GM18868 (cell line): ENCODE data around the gene HOXA3.
A peak's percentile ranks its signal among the peaks of the same experiment; 100 is the strongest.

Experiments
- ATAC-seq: cut with Tn5 transposase; IDR thresholded peaks from one replicate; pipeline ENCODE4 v1.9.1; 2021; ENCODE audit warnings: mild to moderate bottlenecking, moderate library complexity; ENCODE audit not compliant: unreplicated experiment

The HOXA3 gene

GRCh38 chr7:27145914-27146412 is 6.4 kb downstream of the HOXA3 start:
- ATAC-seq, result no peak

DNA sequence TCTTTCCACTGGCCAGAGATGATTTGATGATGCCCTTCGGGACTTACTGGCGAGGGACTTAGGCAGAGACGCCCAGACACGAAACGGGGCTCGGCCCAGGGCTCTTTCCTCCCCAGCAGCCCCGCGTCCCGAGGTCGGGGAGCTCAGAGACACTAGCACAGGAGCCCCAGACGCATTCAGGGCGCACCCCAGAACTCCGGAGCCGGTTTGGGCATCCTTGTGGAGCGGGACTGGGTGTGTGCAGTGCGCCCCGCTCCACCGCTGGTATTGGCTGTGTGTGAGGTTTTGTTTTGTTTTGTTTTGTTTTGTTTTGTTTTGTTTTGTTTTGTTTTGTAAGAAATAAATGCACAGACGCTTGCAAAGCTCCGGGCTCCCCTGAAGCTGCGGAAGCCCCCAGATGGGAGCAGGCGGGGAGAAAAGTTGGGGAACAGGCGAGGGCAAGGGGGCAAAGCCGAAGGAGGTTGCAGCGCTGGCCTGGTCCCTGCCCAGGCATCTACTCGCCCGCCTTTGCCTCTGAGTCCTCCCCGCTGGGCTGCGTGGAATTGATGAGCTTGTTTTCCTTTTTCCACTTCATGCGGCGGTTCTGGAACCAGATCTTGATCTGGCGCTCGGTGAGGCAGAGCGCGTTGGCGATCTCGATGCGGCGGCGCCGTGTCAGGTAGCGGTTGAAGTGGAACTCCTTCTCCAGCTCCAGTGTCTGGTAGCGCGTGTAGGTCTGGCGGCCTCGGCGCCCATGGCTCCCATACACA is 7.0 kb downstream of the HOXA3 start:
- no peak for ATAC-seq

DNA sequence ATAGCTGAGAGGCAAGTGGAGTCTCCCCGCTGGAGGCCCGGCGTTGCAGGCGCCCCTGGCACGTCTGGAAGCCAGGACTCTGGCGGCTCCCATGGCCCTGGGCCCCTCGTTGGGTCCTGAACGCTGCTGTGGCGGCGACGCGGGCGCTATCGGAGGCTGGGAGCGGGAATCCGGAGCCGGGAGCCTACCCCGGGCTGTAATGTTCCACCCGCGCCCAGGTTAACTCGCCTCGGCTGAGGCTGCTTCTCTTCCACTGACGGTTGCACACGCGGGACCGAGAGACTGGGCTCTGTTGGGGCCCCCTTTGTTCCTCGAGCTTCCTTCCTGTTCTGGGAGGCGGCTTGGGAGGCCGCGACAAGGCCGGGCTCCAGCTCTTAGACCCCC is 7.6 kb downstream of the HOXA3 start:
- no peak for ATAC-seq

DNA sequence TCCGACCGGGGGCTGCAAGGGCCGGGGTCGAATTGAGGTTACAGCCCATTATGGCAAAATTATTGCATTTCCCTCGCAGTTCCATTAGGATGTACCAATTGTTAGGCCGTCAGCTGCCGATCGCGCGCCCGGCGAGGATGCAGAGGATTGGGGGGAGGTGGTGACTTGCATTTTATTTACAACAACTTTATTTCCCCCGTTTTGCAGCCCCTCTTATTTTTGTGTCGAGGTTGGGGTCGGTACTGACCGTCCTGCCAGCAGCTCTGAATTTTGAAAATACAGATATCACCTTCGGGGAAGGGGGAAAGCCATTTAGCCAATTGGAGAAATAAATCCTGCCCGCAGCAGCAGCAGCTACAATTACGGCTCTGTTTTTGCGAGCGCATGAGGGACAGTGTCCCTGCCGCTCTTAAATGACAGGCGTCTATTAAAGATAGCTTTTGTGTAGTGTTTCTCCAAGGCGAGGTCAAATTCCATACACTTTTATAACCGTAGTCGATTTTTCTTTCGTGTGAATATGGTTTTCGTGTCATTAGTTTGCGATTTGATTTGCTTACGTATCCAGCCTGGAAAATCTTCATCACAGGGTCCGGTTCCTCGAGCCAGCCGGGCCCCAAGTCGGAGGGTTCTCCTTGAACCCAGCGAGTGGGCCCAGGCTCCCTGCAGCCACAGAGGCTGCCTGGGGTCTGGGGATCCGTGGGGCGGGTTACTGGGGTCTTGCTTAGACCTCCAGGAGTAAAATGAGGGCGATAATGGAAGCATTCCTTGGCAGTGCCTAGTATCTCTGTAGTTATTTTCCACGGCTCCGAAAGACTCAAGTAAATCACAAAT is 8.2 kb downstream of the HOXA3 start:
- ATAC-seq, result no peak

DNA sequence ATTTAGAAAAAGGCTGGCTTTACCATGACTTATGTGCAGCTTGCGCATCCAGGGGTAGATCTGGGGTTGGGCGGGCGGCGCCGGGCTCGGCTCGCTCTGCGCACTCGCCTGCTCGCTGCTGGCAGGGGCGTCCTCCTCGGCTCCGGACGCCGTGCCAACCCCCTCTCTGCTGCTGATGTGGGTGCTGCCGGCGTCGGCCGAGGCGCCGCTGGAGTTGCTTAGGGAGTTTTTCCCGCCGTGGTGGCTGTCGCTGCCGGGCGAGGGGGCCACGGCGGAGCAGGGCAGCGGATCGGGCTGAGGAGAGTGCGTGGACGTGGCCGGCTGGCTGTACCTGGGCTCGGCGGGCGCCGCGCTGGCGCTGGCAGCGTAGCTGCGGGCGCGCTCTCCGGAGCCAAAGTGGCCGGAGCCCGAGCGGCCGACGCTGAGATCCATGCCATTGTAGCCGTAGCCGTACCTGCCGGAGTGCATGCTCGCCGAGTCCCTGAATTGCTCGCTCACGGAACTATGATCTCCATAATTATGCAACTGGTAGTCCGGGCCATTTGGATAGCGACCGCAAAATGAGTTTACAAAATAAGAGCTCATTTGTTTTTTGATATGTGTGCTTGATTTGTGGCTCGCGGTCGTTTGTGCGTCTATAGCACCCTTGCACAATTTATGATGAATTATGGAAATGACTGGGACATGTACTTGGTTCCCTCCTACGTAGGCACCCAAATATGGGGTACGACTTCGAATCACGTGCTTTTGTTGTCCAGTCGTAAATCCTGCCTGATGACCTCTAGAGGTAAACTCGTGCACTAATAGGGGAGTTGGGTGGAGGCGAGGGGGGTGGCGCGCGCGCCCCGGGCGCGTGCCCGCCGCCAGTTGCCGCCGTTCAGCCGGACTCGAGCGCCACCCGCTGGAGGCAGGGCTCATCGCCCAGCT is 9.1 kb downstream of the HOXA3 start, which contains the start of gene HOXA5:
TSS of gene HOXA5 (minus strand) at position 659 of the 927 bp plus-strand sequence. CDS start at position 585, 74 bp downstream.
- ATAC-seq, result no peak

DNA sequence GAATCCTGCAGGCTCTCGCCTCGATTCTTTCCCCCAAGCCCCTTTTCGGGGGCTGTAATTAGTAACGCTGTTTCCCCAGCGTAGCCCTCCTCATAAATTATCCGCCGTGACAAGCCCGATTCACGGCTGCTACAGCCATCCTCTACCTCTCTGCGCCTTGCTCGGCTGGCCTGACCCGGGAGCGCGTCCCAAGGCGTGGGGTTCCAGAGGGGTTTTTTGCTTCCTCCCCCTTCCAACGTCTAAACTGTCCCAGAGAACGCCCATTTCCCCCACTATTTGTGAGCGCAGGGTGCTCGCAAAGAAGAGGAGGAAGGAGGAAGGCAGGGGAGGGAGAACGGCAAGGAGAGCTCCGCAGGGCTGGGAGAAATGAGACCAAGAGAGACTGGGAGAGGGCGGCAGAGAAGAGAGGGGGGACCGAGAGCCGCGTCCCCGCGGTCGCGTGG is 9.8 kb downstream of the HOXA3 start:
- ATAC-seq, result no peak

GRCh38 chr7:27141923-27142579 is 10.3 kb downstream of the HOXA3 start:
- no peak for ATAC-seq

DNA sequence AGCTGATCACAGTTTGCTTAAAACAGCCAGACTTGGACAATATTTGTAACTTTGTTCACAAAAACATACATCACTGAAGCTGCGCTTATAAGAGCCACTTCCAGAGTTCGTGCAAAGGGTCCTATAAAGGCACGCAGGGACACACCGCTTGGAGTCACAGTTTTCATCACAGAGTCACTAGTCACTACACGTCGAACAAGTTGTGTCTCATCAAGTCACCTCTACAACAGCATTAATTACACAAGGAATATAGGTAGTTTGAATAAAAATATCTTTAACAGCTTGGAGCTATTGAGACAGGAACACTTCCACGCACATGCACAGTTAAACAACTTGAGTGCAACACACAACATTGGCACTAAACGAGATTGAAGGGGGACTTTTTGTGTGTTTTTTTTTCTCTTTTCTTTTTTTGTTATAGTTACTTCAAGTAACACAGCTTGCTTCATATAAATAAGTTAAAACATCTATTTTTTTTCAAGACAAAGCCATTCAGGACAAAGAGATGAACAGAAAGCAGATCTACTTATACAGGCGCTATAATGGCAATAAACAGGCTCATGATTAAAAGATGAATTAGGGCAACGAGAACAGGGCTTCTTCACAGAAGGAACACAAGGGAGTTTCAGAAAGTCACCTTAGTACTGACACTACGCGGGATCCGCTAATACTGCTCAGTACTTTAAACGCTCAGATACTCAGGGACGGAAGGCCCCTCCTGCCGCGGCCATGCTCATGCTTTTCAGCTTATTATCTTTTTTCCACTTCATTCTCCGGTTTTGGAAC is 11.1 kb downstream of the HOXA3 start:
- ATAC-seq, result no peak

- ATAC-seq, result no peak
These were observed 12.1 kb downstream of the HOXA3 start for GRCh38 chr7:27140126-27140857.

GRCh38 chr7:27139334-27140125 is 12.9 kb downstream of the HOXA3 start:
- ATAC-seq, result no peak

- no peak for ATAC-seq
These were observed 13.4 kb downstream of the HOXA3 start for GRCh38 chr7:27138985-27139333.

DNA sequence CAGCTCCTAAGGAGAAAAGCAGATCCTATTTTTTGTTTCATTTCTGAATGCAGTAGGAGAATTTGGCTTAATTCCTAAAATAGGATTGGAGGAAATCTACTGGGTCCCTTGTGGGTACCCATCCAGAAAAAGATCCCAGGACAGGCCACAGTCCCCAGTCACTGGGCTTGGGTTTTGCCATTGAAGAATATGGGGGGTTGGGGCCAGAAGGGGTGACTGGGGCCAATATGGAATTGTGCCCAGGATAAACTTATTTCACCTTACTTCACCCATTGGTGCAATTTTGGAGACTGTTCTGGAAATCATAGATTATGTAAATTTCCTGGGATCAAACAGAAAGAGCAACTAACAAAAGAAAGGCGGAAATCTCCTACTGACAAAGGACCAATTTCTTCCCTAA is 13.9 kb downstream of the HOXA3 start:
- ATAC-seq, result no peak

GRCh38 chr7:27137640-27138315 is 14.6 kb downstream of the HOXA3 start:
- ATAC-seq, result no peak

DNA sequence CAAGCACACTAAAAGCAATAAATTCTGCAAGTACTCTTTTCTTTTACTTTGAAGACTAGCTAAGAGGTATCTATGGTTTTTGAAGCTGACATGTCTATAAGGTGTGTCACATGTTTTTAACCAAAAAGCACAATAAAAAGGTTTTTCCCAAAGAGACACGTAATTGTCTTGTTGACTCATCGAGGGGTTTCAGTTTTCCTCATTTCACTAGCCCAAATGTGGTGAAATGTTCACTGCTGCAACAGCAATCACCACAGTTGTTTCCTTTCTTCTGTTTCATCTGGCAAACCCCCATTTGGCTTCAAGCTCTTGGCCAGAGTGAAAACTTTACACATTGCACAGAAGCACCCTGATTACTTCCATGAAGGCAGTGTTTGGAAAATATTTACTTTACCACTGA is 18.0 kb downstream of the HOXA3 start:
- ATAC-seq, result peak; percentile 73

GRCh38 chr7:27133409-27134231 is 18.8 kb downstream of the HOXA3 start:
- no peak for ATAC-seq

DNA sequence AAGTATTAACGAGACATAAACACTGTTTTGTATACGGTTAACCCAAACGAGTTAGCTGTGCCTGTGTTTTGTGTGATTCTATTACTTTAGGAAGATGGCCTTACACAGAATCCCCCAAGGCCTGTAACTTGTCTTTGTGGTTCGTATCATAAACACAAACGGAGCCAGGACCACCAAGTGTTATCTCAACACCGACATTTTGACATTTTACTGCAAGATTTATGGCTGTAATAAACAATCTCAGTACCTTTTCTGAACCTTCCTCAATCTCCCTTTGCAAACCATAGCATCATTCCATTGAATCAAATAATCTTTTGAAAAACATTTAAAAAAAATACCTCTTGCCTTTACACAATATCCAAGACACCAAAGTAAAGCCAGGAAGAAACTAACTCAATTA is 19.4 kb downstream of the HOXA3 start:
- ATAC-seq, result no peak

DNA sequence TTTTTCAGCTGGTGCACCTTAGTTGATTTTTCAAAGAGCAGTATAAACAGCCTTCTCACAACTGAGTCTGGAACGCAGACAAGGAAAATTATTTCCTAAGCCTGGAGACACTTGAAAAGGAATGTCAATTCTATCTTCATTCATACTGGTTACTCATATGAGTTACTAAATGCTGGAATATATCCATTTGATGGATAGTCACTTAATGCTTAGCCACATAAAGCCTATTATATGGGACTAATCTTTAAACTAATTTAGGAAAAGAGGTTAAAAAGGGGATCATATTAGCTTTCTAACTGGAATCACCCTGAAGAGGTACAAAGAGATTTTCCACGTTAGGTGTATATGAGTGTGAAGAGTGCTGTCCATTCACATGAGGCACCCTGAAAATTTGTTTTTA is 20.2 kb downstream of the HOXA3 start:
- ATAC-seq, result no peak
